SK-N-SH (cell line): ENCODE measurements around the gene DENND1A. TPM values are rescaled to one million over a fixed set of nuclear protein-coding genes. Genes with fewer than 3 reads are reported as not detected.

Experiments used
- CTCF ChIA-PET: fragments of 300-600, 350-600 bp; formaldehyde crosslinking; extraction: SDS; loops from one replicate; lab custom pipeline; 2021; lab: Yijun Ruan, JAX
- POLR2A ChIA-PET: fragments of 350-600 bp; sonication (Branson Sonifier 250); formaldehyde crosslinking; extraction: SDS; loops from one replicate; lab custom pipeline; 2020; ENCODE audit warnings: antibody characterized with exemption, inconsistent platforms; lab: Yijun Ruan, JAX
- DNase-seq: peaks from one replicate; pipeline ENCODE4 v3.0.0; 2012
- H2AFZ ChIP-seq: fragments of 200-600 bp; sonication (generic); 2 replicates; pipeline ENCODE4 v1.8.1; 2016; ENCODE audit warnings: antibody characterized with exemption, mild to moderate bottlenecking, low read depth
- H3F3A ChIP-seq: fragments of 200-600 bp; sonication (generic); replicated peaks from 2 replicates; pipeline ENCODE3; 2016; ENCODE audit warnings: antibody characterized with exemption, mild to moderate bottlenecking; ENCODE audit not compliant: insufficient read depth
- H3K27ac ChIP-seq, 2 experiments: fragments of 200-500 bp in 1 of 2; fragments of 200-600 bp in 1 of 2; sonication (Bioruptor generic) in 1 of 2; sonication (generic), shearing (Covaris generic) in 1 of 2; 2 replicates each; pipeline versions ENCODE4 v1.5.1 to v1.6.1; 2014 to 2016; ENCODE audit warnings: low read depth in 2 of 2, inconsistent platforms in 1 of 2, low read length in 1 of 2, mild to moderate bottlenecking in 1 of 2, mixed read lengths in 1 of 2
- H3K27me3 ChIP-seq: fragments of 200-600 bp; sonication (generic), shearing (Covaris generic); 2 replicates; pipeline ENCODE4 v1.6.1; 2016; ENCODE audit warnings: mixed run types; ENCODE audit not compliant: insufficient read depth
- H3K36me3 ChIP-seq, 2 experiments: fragments of 200-500 bp in 1 of 2; fragments of 200-600 bp in 1 of 2; sonication (Bioruptor generic) in 1 of 2; sonication (generic) in 1 of 2; replicated peaks in 1 of 2; 2 replicates each; pipeline versions ENCODE3 to v1.5.1; 2014 to 2016; ENCODE audit warnings: low read length in 1 of 2, mild to moderate bottlenecking in 1 of 2; ENCODE audit not compliant: insufficient read depth in 2 of 2, control insufficient read depth in 1 of 2
- H3K4me1 ChIP-seq, 2 experiments: fragments of 200-500 bp in 1 of 2; fragments of 200-600 bp in 1 of 2; sonication (Bioruptor generic) in 1 of 2; sonication (generic), shearing (Covaris generic) in 1 of 2; 2 replicates each; pipeline versions ENCODE4 v1.5.1 to v1.6.1; 2014 to 2016; ENCODE audit warnings: low read depth in 1 of 2, low read length in 1 of 2, mixed run types in 1 of 2; ENCODE audit not compliant: insufficient read depth in 2 of 2, control insufficient read depth in 1 of 2
- H3K4me2 ChIP-seq: fragments of 200-600 bp; sonication (generic), shearing (Covaris generic); 2 replicates; pipeline ENCODE4 v1.6.1; 2017; ENCODE audit warnings: mixed run types
- H3K4me3 ChIP-seq, 2 experiments: fragments of 200-500 bp in 1 of 2; fragments of 200-600 bp in 1 of 2; sonication (Bioruptor generic) in 1 of 2; sonication (generic), shearing (Covaris generic) in 1 of 2; 2 replicates each; pipeline versions ENCODE4 v1.5.1 to v1.8.1; 2014 to 2016; ENCODE audit warnings: low read depth in 2 of 2, inconsistent platforms in 1 of 2, low read length in 1 of 2, mild to moderate bottlenecking in 1 of 2, mixed read lengths in 1 of 2, moderate library complexity in 1 of 2
- H3K79me2 ChIP-seq: fragments of 200-600 bp; sonication (generic); 2 replicates; pipeline ENCODE4 v1.8.1; 2017; ENCODE audit warnings: mild to moderate bottlenecking; ENCODE audit not compliant: insufficient read depth
- H3K9ac ChIP-seq: fragments of 200-600 bp; sonication (generic); 2 replicates; pipeline ENCODE4 v1.6.1; 2017; ENCODE audit warnings: mixed run types
- H3K9me2 ChIP-seq: fragments of 200-600 bp; sonication (generic); 2 replicates; pipeline ENCODE4 v1.6.1; 2017; ENCODE audit warnings: mixed run types
- H3K9me3 ChIP-seq: fragments of 200-600 bp; sonication (generic); 2 replicates; pipeline ENCODE4 v1.6.1; 2017; ENCODE audit warnings: mixed run types, mild to moderate bottlenecking, moderate library complexity
- H4K20me1 ChIP-seq: fragments of 200-600 bp; sonication (generic); 2 replicates; pipeline ENCODE4 v1.6.1; 2017; ENCODE audit warnings: mild to moderate bottlenecking, mixed run types; ENCODE audit not compliant: insufficient read depth
- GABPA ChIP-seq: IDR thresholded peaks from 2 replicates; pipeline ENCODE4 v1.4.0; 2012; ENCODE audit warnings: low read depth, mild to moderate bottlenecking
- GATA2 ChIP-seq: sonication (generic); formaldehyde crosslinking; IDR thresholded peaks from 2 replicates; pipeline ENCODE4 v1.5.0; 2020; ENCODE audit warnings: mild to moderate bottlenecking, missing genetic modification reagents
- MXI1 ChIP-seq: IDR thresholded peaks from 2 replicates; pipeline ENCODE4 v1.6.1; 2012; ENCODE audit warnings: mild to moderate bottlenecking, low read depth, low read length, improper control_type of control experiment
- RCOR1 ChIP-seq: fragments of 150-350 bp; IDR thresholded peaks from 2 replicates; pipeline ENCODE4 v1.6.1; 2017; ENCODE audit warnings: antibody characterized with exemption, low read length
- TEAD4 ChIP-seq: IDR thresholded peaks from 2 replicates; pipeline ENCODE4 v1.4.0; 2012; ENCODE audit warnings: mild to moderate bottlenecking, borderline replicate concordance; ENCODE audit not compliant: insufficient read depth
- WGBS: methylation state at CpG from one replicate; pipeline ENCODE4 v1.1.6; 2017; ENCODE audit warnings: low lambda C conversion rate; 5-methylcytosine and 5-hydroxymethylcytosine counted together
- polyA plus RNA-seq, 3 experiments: library from polyadenylated mRNA; depleted of rRNA; stranded (reverse); fragments of >200 nt; gene quantifications; 2 replicates each; pipeline ENCODE4 v1.2.3, GENCODE V29; 2012
- TF ChIP-seq, protein P1 (sequence below): IDR thresholded peaks from 2 replicates; pipeline ENCODE4 v1.4.0; 2012; ENCODE audit warnings: low read depth
- TF ChIP-seq, protein P2 (sequence below): IDR thresholded peaks from 2 replicates; pipeline ENCODE4 v1.4.0; 2012; ENCODE audit warnings: low read depth, borderline replicate concordance
- TF ChIP-seq, protein P3 (sequence below): IDR thresholded peaks from 2 replicates; pipeline ENCODE4 v1.6.1; 2012; ENCODE audit warnings: mild to moderate bottlenecking, low read depth, low read length, moderate library complexity
- TF ChIP-seq, protein P4 (sequence below): IDR thresholded peaks from 2 replicates; pipeline ENCODE4; 2012

DENND1A gene
- polyA plus RNA-seq, 1 of the 3 experiments (the other 2 are of a cell fraction): 25.4 TPM

DNA sequence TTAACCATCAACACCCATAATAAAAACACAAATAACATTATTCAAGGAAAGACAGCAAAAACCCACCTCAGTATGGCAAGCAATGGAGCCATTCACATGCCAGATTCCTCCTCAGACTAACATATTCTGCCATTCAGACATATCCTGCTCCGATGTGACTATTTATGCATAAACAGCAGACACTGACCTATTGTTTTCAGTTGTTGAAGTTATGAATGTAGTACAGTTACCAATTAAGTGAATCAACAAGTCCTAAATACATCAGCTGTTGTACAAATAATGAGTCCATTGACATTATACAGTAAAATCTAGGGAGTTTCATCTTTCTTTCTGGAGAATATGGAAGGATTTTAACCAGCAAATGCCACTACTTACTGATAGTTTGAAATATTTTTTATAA, 131.7 kb downstream of the DENND1A start (continued):
- TF ChIP-seq, protein P1, sequence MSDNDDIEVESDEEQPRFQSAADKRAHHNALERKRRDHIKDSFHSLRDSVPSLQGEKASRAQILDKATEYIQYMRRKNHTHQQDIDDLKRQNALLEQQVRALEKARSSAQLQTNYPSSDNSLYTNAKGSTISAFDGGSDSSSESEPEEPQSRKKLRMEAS: no peak
- TF ChIP-seq TEAD4 (no peak), MXI1 (no peak), RCOR1 (no peak)
- TF ChIP-seq, protein P2, sequence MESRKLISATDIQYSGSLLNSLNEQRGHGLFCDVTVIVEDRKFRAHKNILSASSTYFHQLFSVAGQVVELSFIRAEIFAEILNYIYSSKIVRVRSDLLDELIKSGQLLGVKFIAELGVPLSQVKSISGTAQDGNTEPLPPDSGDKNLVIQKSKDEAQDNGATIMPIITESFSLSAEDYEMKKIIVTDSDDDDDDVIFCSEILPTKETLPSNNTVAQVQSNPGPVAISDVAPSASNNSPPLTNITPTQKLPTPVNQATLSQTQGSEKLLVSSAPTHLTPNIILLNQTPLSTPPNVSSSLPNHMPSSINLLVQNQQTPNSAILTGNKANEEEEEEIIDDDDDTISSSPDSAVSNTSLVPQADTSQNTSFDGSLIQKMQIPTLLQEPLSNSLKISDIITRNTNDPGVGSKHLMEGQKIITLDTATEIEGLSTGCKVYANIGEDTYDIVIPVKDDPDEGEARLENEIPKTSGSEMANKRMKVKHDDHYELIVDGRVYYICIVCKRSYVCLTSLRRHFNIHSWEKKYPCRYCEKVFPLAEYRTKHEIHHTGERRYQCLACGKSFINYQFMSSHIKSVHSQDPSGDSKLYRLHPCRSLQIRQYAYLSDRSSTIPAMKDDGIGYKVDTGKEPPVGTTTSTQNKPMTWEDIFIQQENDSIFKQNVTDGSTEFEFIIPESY: no peak

DNA sequence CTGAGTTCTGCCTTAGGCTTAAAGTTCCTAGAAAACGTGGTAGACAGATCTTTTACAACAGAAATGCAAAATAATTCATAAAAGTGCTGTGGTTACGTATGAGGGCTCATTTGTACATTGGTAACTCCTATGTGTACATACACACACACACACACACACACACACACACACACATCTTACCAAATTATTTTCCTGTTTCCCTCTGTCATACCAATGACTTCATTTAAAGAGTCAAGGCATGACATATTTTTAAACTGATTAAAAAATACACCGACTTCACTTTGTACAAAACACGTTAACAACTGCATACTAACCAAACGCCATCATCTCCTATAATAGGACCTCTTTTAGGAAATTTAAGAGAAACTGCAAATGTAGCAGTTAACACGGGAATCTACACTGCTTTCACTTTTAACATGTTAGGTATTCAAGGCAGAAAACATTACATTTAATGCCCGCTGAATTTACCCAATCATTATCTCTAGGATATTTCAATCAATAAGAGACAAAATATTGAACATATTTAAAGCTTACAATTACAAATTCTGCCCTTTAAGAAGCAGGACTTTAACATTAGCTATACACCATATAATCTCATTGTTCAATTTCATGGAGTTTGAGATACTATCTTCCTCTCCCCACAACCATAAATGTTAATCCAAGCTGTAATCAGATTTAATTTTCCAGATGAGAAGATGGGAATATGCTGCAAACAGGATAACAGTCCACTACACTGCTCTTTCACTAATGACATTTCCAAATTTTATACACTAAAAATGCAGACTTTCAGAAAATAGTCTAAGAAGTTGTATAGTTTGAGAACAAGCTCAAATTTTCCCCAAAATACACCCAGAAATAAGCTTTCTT, 133.1 kb downstream of the DENND1A start:
- no peaks in the 10 kb centered on the region for H3K27me3 ChIP-seq
- no peak overlapping the region for H3K27ac ChIP-seq
- CTCF ChIA-PET: no interaction called here
- no peaks in the 10 kb centered on the region for H3K9me2 ChIP-seq
- H4K20me1 ChIP-seq: no peaks in the 10 kb centered on the region
- H3K36me3 ChIP-seq: no peaks in the 10 kb centered on the region
- no peaks in the 10 kb centered on the region for H3K9me3 ChIP-seq
- H3K9ac ChIP-seq: no peak overlapping the region
- H2AFZ ChIP-seq: no peak overlapping the region
- peak; percentile 70 for TF ChIP-seq GATA2 (CRISPR knock-in tag)
- no peak for TF ChIP-seq GABPA
- TF ChIP-seq, protein P3, sequence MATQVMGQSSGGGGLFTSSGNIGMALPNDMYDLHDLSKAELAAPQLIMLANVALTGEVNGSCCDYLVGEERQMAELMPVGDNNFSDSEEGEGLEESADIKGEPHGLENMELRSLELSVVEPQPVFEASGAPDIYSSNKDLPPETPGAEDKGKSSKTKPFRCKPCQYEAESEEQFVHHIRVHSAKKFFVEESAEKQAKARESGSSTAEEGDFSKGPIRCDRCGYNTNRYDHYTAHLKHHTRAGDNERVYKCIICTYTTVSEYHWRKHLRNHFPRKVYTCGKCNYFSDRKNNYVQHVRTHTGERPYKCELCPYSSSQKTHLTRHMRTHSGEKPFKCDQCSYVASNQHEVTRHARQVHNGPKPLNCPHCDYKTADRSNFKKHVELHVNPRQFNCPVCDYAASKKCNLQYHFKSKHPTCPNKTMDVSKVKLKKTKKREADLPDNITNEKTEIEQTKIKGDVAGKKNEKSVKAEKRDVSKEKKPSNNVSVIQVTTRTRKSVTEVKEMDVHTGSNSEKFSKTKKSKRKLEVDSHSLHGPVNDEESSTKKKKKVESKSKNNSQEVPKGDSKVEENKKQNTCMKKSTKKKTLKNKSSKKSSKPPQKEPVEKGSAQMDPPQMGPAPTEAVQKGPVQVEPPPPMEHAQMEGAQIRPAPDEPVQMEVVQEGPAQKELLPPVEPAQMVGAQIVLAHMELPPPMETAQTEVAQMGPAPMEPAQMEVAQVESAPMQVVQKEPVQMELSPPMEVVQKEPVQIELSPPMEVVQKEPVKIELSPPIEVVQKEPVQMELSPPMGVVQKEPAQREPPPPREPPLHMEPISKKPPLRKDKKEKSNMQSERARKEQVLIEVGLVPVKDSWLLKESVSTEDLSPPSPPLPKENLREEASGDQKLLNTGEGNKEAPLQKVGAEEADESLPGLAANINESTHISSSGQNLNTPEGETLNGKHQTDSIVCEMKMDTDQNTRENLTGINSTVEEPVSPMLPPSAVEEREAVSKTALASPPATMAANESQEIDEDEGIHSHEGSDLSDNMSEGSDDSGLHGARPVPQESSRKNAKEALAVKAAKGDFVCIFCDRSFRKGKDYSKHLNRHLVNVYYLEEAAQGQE: no peak
- peak; percentile 37; the same call in 1 of the 2 replicates for TF ChIP-seq RCOR1
- no peak for TF ChIP-seq MXI1
- TF ChIP-seq, protein P1: no peak
- TF ChIP-seq, protein P4, sequence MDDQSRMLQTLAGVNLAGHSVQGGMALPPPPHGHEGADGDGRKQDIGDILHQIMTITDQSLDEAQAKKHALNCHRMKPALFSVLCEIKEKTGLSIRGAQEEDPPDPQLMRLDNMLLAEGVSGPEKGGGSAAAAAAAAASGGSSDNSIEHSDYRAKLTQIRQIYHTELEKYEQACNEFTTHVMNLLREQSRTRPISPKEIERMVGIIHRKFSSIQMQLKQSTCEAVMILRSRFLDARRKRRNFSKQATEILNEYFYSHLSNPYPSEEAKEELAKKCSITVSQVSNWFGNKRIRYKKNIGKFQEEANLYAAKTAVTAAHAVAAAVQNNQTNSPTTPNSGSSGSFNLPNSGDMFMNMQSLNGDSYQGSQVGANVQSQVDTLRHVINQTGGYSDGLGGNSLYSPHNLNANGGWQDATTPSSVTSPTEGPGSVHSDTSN: no peak
- H3F3A ChIP-seq: no peaks in the 10 kb centered on the region
- no peak for DNase-seq
- no peak overlapping the region for H3K4me2 ChIP-seq
- WGBS: 85% methylated on average over 7 of the region's 7 CpGs
- no peak overlapping the region; a peak in 1 of 4 replicates for H3K4me3 ChIP-seq
- no peaks in the 10 kb centered on the region for H3K79me2 ChIP-seq
- H3K4me1 ChIP-seq: peaks cover 4 to 7% of the 10 kb centered on the region in 2 experiments; a peak in 2 of 4 replicates
- POLR2A ChIA-PET: no interaction called here
